Stromal cell of bone marrow (primary cell): ENCODE measurements around the gene ACOT11.
"Not testable (repeated sequence)": the region's sequence is repeated elsewhere in the genome, so short reads cannot be mapped to it uniquely, and the experiment has no call there.

ENCODE experiments used
- DNase-seq: peaks from one replicate; pipeline ENCODE4 v3.0.0-alpha.2; 2012; ENCODE audit warnings: low read depth

ACOT11 gene

DNA sequence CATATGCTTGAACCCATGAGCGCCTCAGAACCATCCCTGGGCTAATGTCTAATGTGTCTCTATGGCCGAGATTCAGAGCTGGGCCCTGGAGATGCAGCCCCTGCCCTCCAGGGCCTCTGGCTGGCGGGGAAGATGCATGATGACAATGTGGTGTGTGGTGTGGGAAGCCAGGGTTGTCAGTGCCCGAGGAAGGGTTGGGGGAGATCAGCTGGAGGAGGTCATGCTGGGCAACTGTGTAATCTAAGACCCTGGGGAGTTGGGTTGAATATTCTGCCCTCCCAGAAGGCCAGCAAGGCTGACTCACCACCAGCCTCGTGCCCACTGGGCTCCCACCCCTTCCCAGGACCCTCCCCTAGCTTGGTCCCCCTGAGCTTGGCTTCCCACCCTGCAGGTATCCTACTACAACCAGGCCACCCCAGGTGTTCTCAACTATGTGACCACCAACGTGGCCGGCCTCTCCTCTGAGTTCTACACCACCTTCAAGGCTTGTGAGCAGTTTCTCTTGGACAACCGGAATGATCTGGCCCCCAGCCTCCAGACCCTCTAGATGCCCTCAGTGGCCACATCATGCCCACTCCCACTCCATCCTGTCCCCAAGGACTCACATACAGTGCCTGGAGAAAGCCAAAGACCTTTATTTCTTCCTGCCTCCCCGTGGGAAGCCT lies 60.7 kb downstream of the ACOT11 start:
- DNase-seq, result no peak

- no peak for DNase-seq
Measured at GRCh38 chr1:54609301-54609921, 61.4 kb downstream of the ACOT11 start.

DNA sequence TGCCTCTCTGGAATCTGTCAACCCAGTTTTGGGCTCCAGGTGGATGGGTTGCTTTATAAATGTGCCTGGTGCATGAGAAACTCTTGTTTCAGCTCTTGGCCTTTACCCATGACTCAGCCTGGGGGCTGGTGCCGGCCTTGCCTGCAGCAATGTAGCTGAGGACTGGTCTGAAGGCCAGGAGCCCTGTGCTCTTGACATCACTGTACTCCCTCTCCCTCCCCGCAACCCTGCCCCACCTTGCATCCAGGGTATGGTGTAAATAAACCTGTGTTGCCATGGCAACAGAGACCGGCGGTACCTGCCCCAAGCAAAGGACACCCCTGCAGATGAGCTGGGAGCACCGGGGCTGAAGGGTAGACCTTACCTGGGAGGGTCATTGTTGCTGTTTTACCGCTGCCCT lies 62.0 kb downstream of the ACOT11 start:
- no peak for DNase-seq

DNA sequence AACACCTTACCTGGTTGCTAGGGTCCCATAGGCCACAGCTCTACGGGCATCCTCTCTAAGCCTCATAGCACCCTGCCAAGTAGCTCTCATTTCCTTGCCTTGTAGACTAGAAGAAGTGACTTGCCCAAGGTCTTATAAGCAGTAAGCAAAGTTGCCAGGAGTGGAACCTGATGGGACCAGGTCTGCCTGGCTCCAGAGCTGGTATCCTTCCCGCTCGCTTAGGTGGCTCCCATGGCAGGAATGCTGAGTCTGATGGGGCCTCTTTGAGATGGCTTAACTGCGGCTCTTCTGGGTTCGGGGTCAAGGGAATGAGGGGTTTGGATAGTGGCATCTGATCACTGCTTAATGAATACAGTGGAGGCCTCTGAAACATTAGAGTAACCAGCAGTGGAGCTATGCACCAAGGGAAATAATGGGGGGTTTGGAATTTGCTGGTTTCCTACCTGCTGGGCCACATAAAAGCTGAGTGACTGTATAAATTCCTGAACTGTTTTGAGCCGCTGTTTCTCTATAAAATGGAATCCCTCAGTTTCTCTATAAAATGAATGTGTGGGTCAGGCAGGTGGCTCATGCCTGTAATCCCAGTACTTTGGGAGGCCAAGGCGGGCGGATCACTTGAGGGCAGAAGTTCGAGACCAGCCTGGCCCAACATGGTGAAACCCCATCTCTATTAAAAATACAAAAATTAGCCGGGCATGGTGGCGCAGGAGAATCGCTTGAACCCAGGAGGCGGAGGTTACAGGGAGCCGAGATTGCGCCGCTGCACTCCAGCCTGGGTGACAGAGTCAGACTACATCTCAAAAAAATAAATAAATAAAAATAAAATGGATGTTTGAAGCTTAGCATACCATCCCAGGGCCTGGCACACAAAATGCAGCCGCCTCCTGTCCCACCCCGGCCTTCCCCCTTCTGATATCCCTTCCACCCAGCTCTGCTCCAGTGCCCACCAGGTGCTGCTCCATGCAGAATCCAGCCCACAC lies 62.9 kb downstream of the ACOT11 start:
- DNase-seq, result no peak

DNA sequence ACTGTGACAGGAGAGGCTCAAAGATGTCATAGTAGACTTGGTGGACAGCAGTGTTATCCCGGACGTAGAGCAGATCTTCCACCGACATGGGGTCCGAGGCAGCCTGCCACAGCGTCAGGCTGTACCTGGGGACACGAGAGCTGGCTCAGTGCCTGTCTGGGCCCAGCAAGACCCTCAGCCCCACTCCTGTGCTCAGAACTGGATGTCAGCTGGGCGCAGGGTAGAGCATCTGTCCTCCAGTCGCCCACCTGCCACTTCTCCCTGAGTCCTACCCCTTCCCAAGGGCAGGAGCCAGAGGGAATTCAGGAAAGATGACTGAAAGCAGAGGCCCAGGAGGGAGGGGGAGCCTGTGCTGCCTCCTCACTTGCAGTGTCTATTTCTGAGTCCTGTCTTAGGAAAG lies 63.6 kb downstream of the ACOT11 start:
- no peak for DNase-seq

DNA sequence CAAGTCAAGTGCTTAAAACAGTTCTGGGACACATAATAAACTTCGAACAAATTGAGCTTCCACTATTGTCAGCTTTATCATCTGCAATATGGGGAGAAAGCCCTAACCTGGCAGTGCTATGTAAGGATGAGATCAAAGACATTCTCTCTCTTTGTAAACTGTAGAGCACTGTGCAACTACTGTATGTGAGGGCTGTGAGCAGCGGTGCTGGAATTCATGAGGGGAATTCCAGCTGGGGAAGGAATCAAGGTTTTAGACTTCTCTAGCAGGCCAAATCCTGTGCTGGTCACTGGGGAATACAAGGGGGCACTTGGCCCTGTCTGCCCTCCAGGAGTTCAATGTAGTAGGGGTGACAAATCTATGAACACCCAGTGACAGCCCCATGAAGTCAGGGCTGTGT lies 66.0 kb downstream of the ACOT11 start:
- no peak for DNase-seq

- no peak for DNase-seq
Measured at GRCh38 chr1:54614563-54614962, 66.5 kb downstream of the ACOT11 start.

GRCh38 chr1:54615531-54616279 lies 67.7 kb downstream of the ACOT11 start:
- DNase-seq, result no peak

GRCh38 chr1:54619749-54620148 lies 71.7 kb downstream of the ACOT11 start:
- no peak for DNase-seq

- no peak for DNase-seq
Measured at GRCh38 chr1:54623216-54624007, 75.4 kb downstream of the ACOT11 start, which contains the start of gene FAM151A. TSS of gene FAM151A (minus strand) at chr1:54623525. CDS start at chr1:54623395, 130 bp downstream.

- no peak for DNase-seq
Measured at GRCh38 chr1:54624466-54625464, 76.7 kb downstream of the ACOT11 start.

DNA sequence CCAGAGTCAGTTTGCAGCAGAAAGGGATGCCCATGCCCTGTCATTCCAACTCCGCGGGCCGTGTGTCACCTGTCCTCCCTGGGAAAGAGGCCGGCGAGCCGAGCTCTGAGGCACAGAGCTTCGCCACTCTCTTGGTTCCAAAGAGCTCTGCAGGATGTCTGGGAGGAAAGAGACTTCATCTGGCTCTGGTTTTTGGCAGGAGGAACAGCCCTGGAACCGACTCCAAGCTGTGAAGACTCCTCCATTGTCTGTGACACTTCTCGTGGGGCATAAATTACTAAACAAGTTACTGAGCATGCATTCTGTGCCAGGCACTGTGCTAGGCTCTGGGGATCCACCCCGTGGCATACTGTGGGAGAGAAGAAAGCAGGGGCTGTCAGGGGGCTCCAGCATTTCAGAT lies 79.2 kb downstream of the ACOT11 start:
- DNase-seq, result no peak

DNA sequence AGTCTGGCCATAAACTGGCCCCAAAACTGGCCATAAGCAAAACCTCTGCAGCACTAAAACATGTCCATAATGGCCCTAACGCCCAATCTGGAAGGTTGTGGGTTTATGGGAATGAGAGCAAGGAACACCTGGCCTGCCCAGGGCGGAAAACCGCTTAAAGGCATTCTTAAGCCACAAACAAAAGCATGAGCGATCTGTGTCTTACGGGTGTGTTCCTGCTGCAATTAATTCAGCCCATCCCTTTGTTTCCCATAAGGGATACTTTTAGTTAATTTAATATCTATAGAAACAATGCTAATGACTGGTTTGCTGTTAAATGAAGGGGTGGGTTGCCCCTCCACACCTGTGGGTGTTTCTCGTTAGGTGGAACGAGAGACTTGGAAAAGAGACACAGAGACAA lies 87.8 kb downstream of the ACOT11 start:
- DNase-seq, result not testable (repeated sequence)

DNA sequence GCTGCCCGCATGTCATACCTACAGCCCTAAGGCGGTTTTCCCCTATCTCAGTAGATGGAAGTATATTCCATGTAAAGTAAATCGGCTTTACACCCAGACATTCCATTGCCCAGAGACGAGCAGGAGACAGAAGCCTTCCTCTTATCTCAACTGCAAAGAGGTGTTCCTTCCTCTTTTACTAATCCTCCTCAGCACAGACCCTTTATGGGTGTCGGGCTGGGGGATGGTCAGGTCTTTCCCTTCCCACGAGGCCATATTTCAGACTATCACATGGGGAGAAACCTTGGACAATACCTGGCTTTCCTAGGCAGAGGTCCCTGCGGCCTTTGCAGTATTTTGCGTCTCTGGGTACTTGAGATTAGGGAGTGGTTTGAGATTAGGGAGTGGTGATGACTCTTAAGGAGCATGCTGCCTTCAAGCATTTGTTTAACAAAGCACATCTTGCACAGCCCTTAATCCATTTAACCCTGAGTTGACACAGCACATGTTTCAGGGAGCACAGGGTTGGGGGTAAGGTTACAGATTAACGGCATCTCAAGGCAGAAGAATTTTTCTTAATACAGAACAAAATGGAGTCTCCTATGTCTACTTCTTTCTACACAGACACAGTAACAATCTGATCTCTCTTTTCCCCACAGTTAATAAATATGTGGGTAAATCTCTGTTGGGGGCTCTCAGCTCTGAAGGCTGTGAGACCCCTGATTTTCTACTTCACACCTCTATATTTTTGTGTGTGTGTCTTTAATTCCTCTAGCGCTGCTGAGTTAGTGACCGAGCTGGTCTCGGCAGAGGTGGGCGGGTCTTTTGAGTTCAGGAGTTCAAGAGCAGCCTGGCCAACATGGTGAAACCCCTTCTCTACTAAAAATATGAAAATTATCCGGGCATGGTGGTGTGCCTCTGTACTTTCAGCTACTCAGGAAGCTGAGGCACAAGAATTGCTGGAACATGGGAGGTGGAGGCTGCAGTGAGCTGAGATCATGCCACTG lies 88.7 kb downstream of the ACOT11 start:
- not testable (repeated sequence) for DNase-seq

- no peak for DNase-seq
Measured at GRCh38 chr1:54640361-54640760, 92.3 kb downstream of the ACOT11 start.

GRCh38 chr1:54640863-54641836 lies 93.1 kb downstream of the ACOT11 start, which contains the start of gene MROH7:
TSS of gene MROH7 (plus strand) at chr1:54641786. CDS start at chr1:54652927, 11,141 bp downstream.
- DNase-seq, result no peak

- DNase-seq, result no peak
Measured at GRCh38 chr1:54643736-54644135, 95.7 kb downstream of the ACOT11 start.
